ENCODE measurements around the gene SLC44A1. TPM values are rescaled to one million over a fixed set of nuclear protein-coding genes. Genes with fewer than 3 reads are reported as not detected.

SLC44A1 gene
- total RNA-seq, 1 donor = 47.8 TPM

GRCh38 chr9:105466898-105467455 lies 222.5 kb downstream of the SLC44A1 start:
- H3K36me3 ChIP-seq (ENCODE audit: insufficient read depth, low read length) = peaks cover 27% of the 10 kb centered on the region

GRCh38 chr9:105468875-105469274 lies 224.4 kb downstream of the SLC44A1 start:
- Histone ChIP-seq H2AFZ (ENCODE audit: low read length) (no peak overlapping the region), H3K9me3 (ENCODE audit: low read depth, low read length) (no peaks in the 10 kb centered on the region), H4K20me1 (ENCODE audit: insufficient read depth, low read length) (no peaks in the 10 kb centered on the region), H3K4me3 (ENCODE audit: insufficient read depth, low read length) (no peak overlapping the region), H3K79me2 (ENCODE audit: insufficient read depth, low read length) (peaks cover 17% of the 10 kb centered on the region), H3K27ac (ENCODE audit: low read depth, low read length) (no peak overlapping the region), H3K27me3 (ENCODE audit: insufficient read depth, low read length) (no peaks in the 10 kb centered on the region), H3K4me2 (ENCODE audit: insufficient read depth, low read length) (no peak overlapping the region), H3K36me3 (ENCODE audit: insufficient read depth, low read length) (peaks cover 27% of the 10 kb centered on the region), H3K4me1 (ENCODE audit: insufficient read depth, low read length) (no peaks in the 10 kb centered on the region)
- DNase-seq (ENCODE audit: insufficient read length, low spot score, missing footprints) = no peak
- TF ChIP-seq CTCF (IDR thresholded peaks at IDR 0.05; ENCODE audit: extremely low read depth, low read depth, low read length) = no peak

More at GRCh38 chr9:105466898-105467455, 222.5 kb downstream of the SLC44A1 start:
- Histone ChIP-seq H2AFZ (ENCODE audit: low read length) (no peak overlapping the region), H3K4me2 (ENCODE audit: insufficient read depth, low read length) (no peak overlapping the region), H3K27ac (ENCODE audit: low read depth, low read length) (no peak overlapping the region), H3K79me2 (ENCODE audit: insufficient read depth, low read length) (peaks cover 19% of the 10 kb centered on the region), H3K9me3 (ENCODE audit: low read depth, low read length) (no peaks in the 10 kb centered on the region), H3K27me3 (ENCODE audit: insufficient read depth, low read length) (no peaks in the 10 kb centered on the region), H3K4me3 (ENCODE audit: insufficient read depth, low read length) (no peak overlapping the region), H3K4me1 (ENCODE audit: insufficient read depth, low read length) (no peaks in the 10 kb centered on the region), H4K20me1 (ENCODE audit: insufficient read depth, low read length) (no peaks in the 10 kb centered on the region)
- no peak for TF ChIP-seq CTCF (IDR thresholded peaks at IDR 0.05; ENCODE audit: extremely low read depth, low read depth, low read length)
- no peak for DNase-seq (ENCODE audit: insufficient read length, low spot score, missing footprints)

- Histone ChIP-seq H3K79me2 (ENCODE audit: insufficient read depth, low read length) (peaks cover 18% of the 10 kb centered on the region), H4K20me1 (ENCODE audit: insufficient read depth, low read length) (no peaks in the 10 kb centered on the region), H3K27me3 (ENCODE audit: insufficient read depth, low read length) (no peaks in the 10 kb centered on the region), H3K4me1 (ENCODE audit: insufficient read depth, low read length) (no peaks in the 10 kb centered on the region), H3K4me2 (ENCODE audit: insufficient read depth, low read length) (no peak overlapping the region), H3K27ac (ENCODE audit: low read depth, low read length) (no peak overlapping the region), H2AFZ (ENCODE audit: low read length) (no peak overlapping the region), H3K4me3 (ENCODE audit: insufficient read depth, low read length) (no peak overlapping the region), H3K9me3 (ENCODE audit: low read depth, low read length) (no peaks in the 10 kb centered on the region), H3K36me3 (ENCODE audit: insufficient read depth, low read length) (peaks cover 15% of the 10 kb centered on the region)
- no peak for TF ChIP-seq CTCF (IDR thresholded peaks at IDR 0.05; ENCODE audit: extremely low read depth, low read depth, low read length)
- no peak for DNase-seq (ENCODE audit: insufficient read length, low spot score, missing footprints)
Measured at GRCh38 chr9:105473221-105473620, 228.8 kb downstream of the SLC44A1 start.

DNA sequence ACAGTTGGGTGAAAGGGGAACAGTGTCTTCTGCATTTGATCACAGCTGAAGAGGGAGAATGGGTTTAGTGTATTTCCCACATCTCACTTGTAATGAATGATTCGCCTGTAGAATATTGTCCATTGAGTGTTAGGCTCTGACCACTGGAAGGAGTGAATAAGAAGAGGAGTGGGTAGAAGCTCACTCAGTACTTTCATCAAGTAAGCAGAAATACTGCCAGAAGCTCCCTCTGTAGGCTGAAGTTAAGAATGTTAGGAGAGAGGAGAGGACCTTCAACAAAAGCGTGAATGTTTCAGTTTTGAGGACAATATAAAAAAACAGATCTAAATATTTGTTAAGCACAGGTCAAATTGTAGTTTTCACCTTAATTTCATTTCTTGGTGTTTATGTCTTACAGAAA lies 230.9 kb downstream of the SLC44A1 start:
- no peak overlapping the region for H3K4me2 ChIP-seq (ENCODE audit: insufficient read depth, low read length)
- no peak for DNase-seq (ENCODE audit: insufficient read length, low spot score, missing footprints)
- H3K79me2 ChIP-seq (ENCODE audit: insufficient read depth, low read length) = peaks cover 11% of the 10 kb centered on the region
- H3K27ac ChIP-seq (ENCODE audit: low read depth, low read length) = no peak overlapping the region
- H4K20me1 ChIP-seq (ENCODE audit: insufficient read depth, low read length) = no peaks in the 10 kb centered on the region
- peaks cover 5% of the 10 kb centered on the region for H3K36me3 ChIP-seq (ENCODE audit: insufficient read depth, low read length)
- no peaks in the 10 kb centered on the region for H3K9me3 ChIP-seq (ENCODE audit: low read depth, low read length)
- no peak overlapping the region for H2AFZ ChIP-seq (ENCODE audit: low read length)
- H3K27me3 ChIP-seq (ENCODE audit: insufficient read depth, low read length) = no peaks in the 10 kb centered on the region
- no peak overlapping the region for H3K4me3 ChIP-seq (ENCODE audit: insufficient read depth, low read length)
- TF ChIP-seq CTCF (IDR thresholded peaks at IDR 0.05; ENCODE audit: extremely low read depth, low read depth, low read length) = peak; percentile 49
- H3K4me1 ChIP-seq (ENCODE audit: insufficient read depth, low read length) = no peaks in the 10 kb centered on the region
